ENCODE data around the gene GOLGA6L22.
"Not testable (repeated sequence)": the region's sequence is repeated elsewhere in the genome, so short reads cannot be mapped to it uniquely, and the experiment has no call there.

Gene GOLGA6L22

GRCh38 chr15:22458603-22459002, at the start of gene GOLGA6L22:
TSS of gene GOLGA6L22 (plus strand) at chr15:22458903. CDS start at chr15:22458994, 91 bp downstream.
- DNase-seq: not testable (repeated sequence)

GRCh38 chr15:22417288-22417687, 41.4 kb upstream of the GOLGA6L22 start:
- DNase-seq: not testable (repeated sequence)

GRCh38 chr15:22417795-22418194, 40.9 kb upstream of the GOLGA6L22 start:
- not testable (repeated sequence) for DNase-seq

- DNase-seq: not testable (repeated sequence)
Measured at GRCh38 chr15:22418212-22418611, 40.5 kb upstream of the GOLGA6L22 start.

- not testable (repeated sequence) for DNase-seq
Measured at GRCh38 chr15:22418666-22419065, 40.0 kb upstream of the GOLGA6L22 start.

- not testable (repeated sequence) for DNase-seq
Measured at GRCh38 chr15:22420340-22420739, 38.4 kb upstream of the GOLGA6L22 start.

- not testable (repeated sequence) for DNase-seq
Measured at GRCh38 chr15:22429426-22429825, 29.3 kb upstream of the GOLGA6L22 start.

GRCh38 chr15:22431687-22432086, 27.0 kb upstream of the GOLGA6L22 start:
- not testable (repeated sequence) for DNase-seq

- peak; percentile 23 for DNase-seq
Measured at GRCh38 chr15:22494490-22495113, 35.9 kb downstream of the GOLGA6L22 start.

GRCh38 chr15:22497200-22497599, 38.5 kb downstream of the GOLGA6L22 start:
- DNase-seq: not testable (repeated sequence)

- DNase-seq: not testable (repeated sequence)
Measured at GRCh38 chr15:22498220-22498925, 39.7 kb downstream of the GOLGA6L22 start.

- DNase-seq: not testable (repeated sequence)
Measured at GRCh38 chr15:22502272-22502671, 43.6 kb downstream of the GOLGA6L22 start.

GRCh38 chr15:22506959-22507358, 48.3 kb downstream of the GOLGA6L22 start:
- not testable (repeated sequence) for DNase-seq

GRCh38 chr15:22516140-22516539, 57.4 kb downstream of the GOLGA6L22 start:
- DNase-seq: not testable (repeated sequence)
